HG02798 (cell line): Measurements from ENCODE around the gene CHAF1B.

Experiments
- ATAC-seq: cut with Tn5 transposase; IDR thresholded peaks from one replicate; pipeline ENCODE4 v1.9.1; 2021; ENCODE audit warnings: mild to moderate bottlenecking; ENCODE audit not compliant: unreplicated experiment, poor library complexity

CHAF1B gene

GRCh38 chr21:36456729-36457414 is 71.7 kb downstream of the CHAF1B start:
- ATAC-seq: no peak

GRCh38 chr21:36459098-36459497 is 73.9 kb downstream of the CHAF1B start:
- ATAC-seq: no peak

- ATAC-seq: no peak
Observed at GRCh38 chr21:36460866-36461265, 75.7 kb downstream of the CHAF1B start.

- ATAC-seq: no peak
Observed at GRCh38 chr21:36461277-36461917, 76.2 kb downstream of the CHAF1B start.

GRCh38 chr21:36461918-36462486 is 76.8 kb downstream of the CHAF1B start:
- ATAC-seq: no peak

GRCh38 chr21:36463204-36463603 is 78.0 kb downstream of the CHAF1B start:
- no peak for ATAC-seq

GRCh38 chr21:36463991-36464390 is 78.8 kb downstream of the CHAF1B start:
- ATAC-seq: no peak

- ATAC-seq: no peak
Observed at GRCh38 chr21:36464590-36464989, 79.4 kb downstream of the CHAF1B start.

GRCh38 chr21:36465478-36465877 is 80.3 kb downstream of the CHAF1B start:
- no peak for ATAC-seq

- no peak for ATAC-seq
Observed at GRCh38 chr21:36466061-36466511, 80.9 kb downstream of the CHAF1B start.
